ENCODE results near the gene OGFOD3. TPM values are rescaled to one million over a fixed set of nuclear protein-coding genes. Genes with fewer than 3 reads are reported as not detected.
A peak's percentile ranks its signal among the peaks of the same experiment; 100 is the strongest.
"Not testable (repeated sequence)": the region's sequence is repeated elsewhere in the genome, so short reads cannot be mapped to it uniquely, and the experiment has no call there.

OGFOD3 gene
- total and polyA plus RNA-seq, 5 experiments from 2014 or later, result 25.6 to 35.2 (median 32.4) TPM

GRCh38 chr17:82380860-82381702 is 37.3 kb downstream of the OGFOD3 start:
- H3K27ac Mint-ChIP-seq, result no peak overlapping the region
- H3K4me1 Mint-ChIP-seq, result peaks cover 0 to 6% (median 0%) of the 10 kb centered on the region in 4 donors
- no peak overlapping the region for H3K4me3 Mint-ChIP-seq
- POLR2A ChIA-PET, result no interaction called here
- ATAC-seq (no peak), DNase-seq (no peak)
- H3K27me3 Mint-ChIP-seq, result peaks cover 15 to 43% (median 22%) of the 10 kb centered on the region in 5 donors
- no peaks in the 10 kb centered on the region for H3K36me3 Mint-ChIP-seq
- H3K9me3 Mint-ChIP-seq, result no peaks in the 10 kb centered on the region

GRCh38 chr17:82378741-82379021 is 39.7 kb downstream of the OGFOD3 start:
- H3K36me3 Mint-ChIP-seq, result no peaks in the 10 kb centered on the region
- H3K27ac Mint-ChIP-seq, result peak overlapping the region in 1 of 10 donors; percentile 54
- ATAC-seq (no peak), DNase-seq (no peak)
- H3K4me1 Mint-ChIP-seq, result peaks cover 0 to 6% (median 0%) of the 10 kb centered on the region in 4 donors
- H3K4me3 Mint-ChIP-seq, result no peak overlapping the region
- H3K27me3 Mint-ChIP-seq, result peaks cover 15 to 53% (median 22%) of the 10 kb centered on the region in 5 donors
- H3K9me3 Mint-ChIP-seq, result no peaks in the 10 kb centered on the region
- POLR2A ChIA-PET, result interaction anchor here (0.6 kb wide), 1 partner anchor 234 kb away, joined by 3 read pairs; no protein-coding TSS in a partner anchor

- no peak for DNase-seq
- Mint-ChIP-seq H3K27ac (no peak overlapping the region), H3K27me3 (peaks cover 17 to 56% (median 26%) of the 10 kb centered on the region in 5 donors), H3K9me3 (no peaks in the 10 kb centered on the region), H3K4me1 (peaks cover 0 to 6% (median 2%) of the 10 kb centered on the region in 4 donors), H3K36me3 (no peaks in the 10 kb centered on the region), H3K4me3 (no peak overlapping the region)
- ATAC-seq, result no peak
- POLR2A ChIA-PET, result interaction anchor here (0.6 kb wide), 1 partner anchor 234 kb away, joined by 3 read pairs; no protein-coding TSS in a partner anchor
Measured at GRCh38 chr17:82377924-82378740, 40.3 kb downstream of the OGFOD3 start.

GRCh38 chr17:82377294-82377693 is 41.1 kb downstream of the OGFOD3 start:
- H3K27me3 Mint-ChIP-seq, result peaks cover 23 to 64% (median 32%) of the 10 kb centered on the region in 5 donors
- H3K9me3 Mint-ChIP-seq, H3K27ac Mint-ChIP-seq, H3K36me3 Mint-ChIP-seq, POLR2A ChIA-PET, DNase-seq, H3K4me3 Mint-ChIP-seq, ATAC-seq: not testable (repeated sequence)
- H3K4me1 Mint-ChIP-seq, result peaks cover 4 to 10% (median 7%) of the 10 kb centered on the region in 4 donors

- DNase-seq, result no peak
- peaks cover 0 to 2% (median 0%) of the 10 kb centered on the region in 3 donors for H3K36me3 Mint-ChIP-seq
- peaks cover 4 to 11% (median 7%) of the 10 kb centered on the region in 4 donors for H3K4me1 Mint-ChIP-seq
- peaks cover 21 to 60% (median 29%) of the 10 kb centered on the region in 5 donors for H3K27me3 Mint-ChIP-seq
- H3K4me3 Mint-ChIP-seq, result no peak overlapping the region
- POLR2A ChIA-PET, result no interaction called here
- no peaks in the 10 kb centered on the region for H3K9me3 Mint-ChIP-seq
- ATAC-seq, result no peak
- H3K27ac Mint-ChIP-seq, result no peak overlapping the region
Measured at GRCh38 chr17:82376042-82376730, 42.2 kb downstream of the OGFOD3 start.

- POLR2A ChIA-PET, result no interaction called here
- ATAC-seq, result no peak
Measured at GRCh38 chr17:82375359-82376041, 42.9 kb downstream of the OGFOD3 start.

GRCh38 chr17:82374626-82375331 is 43.6 kb downstream of the OGFOD3 start:
- H3K9me3 Mint-ChIP-seq, result no peaks in the 10 kb centered on the region
- peaks cover 14 to 60% (median 28%) of the 10 kb centered on the region in 5 donors for H3K27me3 Mint-ChIP-seq
- POLR2A ChIA-PET, result no interaction called here
- H3K4me3 Mint-ChIP-seq, result no peak overlapping the region
- peaks cover 3 to 20% (median 14%) of the 10 kb centered on the region in 4 donors for H3K4me1 Mint-ChIP-seq
- H3K27ac Mint-ChIP-seq, result no peak overlapping the region
- peaks cover 0 to 5% (median 0%) of the 10 kb centered on the region in 3 donors for H3K36me3 Mint-ChIP-seq
- DNase-seq, result no peak
- ATAC-seq, result no peak

More at GRCh38 chr17:82375359-82376041, 42.9 kb downstream of the OGFOD3 start:
- Mint-ChIP-seq H3K4me1 (peaks cover 7 to 18% (median 13%) of the 10 kb centered on the region in 4 donors), H3K4me3 (no peak overlapping the region), H3K36me3 (peaks cover 0 to 5% (median 0%) of the 10 kb centered on the region in 3 donors), H3K27me3 (peaks cover 20 to 62% (median 32%) of the 10 kb centered on the region in 5 donors), H3K9me3 (no peaks in the 10 kb centered on the region), H3K27ac (no peak overlapping the region)
- no peak for DNase-seq

- Mint-ChIP-seq H3K36me3 (peaks cover 0 to 5% (median 0%) of the 10 kb centered on the region in 3 donors), H3K4me3 (no peak overlapping the region), H3K27ac (no peak overlapping the region), H3K4me1 (peaks cover 3 to 20% (median 14%) of the 10 kb centered on the region in 4 donors), H3K9me3 (no peaks in the 10 kb centered on the region), H3K27me3 (peaks cover 14 to 62% (median 26%) of the 10 kb centered on the region in 5 donors)
- DNase-seq (no peak), ATAC-seq (no peak)
- POLR2A ChIA-PET, result no interaction called here
Measured at GRCh38 chr17:82373731-82374625, 44.4 kb downstream of the OGFOD3 start.

- peak in 1 of 10 donors; percentile 21 for DNase-seq
- ATAC-seq, H3K27ac Mint-ChIP-seq, H3K9me3 Mint-ChIP-seq, POLR2A ChIA-PET, H3K36me3 Mint-ChIP-seq: not testable (repeated sequence)
- Mint-ChIP-seq H3K4me3 (peak overlapping the region in 7 of 10 donors; percentile 23 to 80 (median 63)), H3K4me1 (peaks cover 3 to 20% (median 14%) of the 10 kb centered on the region in 4 donors), H3K27me3 (peaks cover 12 to 61% (median 26%) of the 10 kb centered on the region in 5 donors)
Measured at GRCh38 chr17:82373072-82373452, 45.3 kb downstream of the OGFOD3 start.

- POLR2A ChIA-PET, result no interaction called here
- no peak overlapping the region for H3K27ac Mint-ChIP-seq
- peaks cover 3 to 20% (median 14%) of the 10 kb centered on the region in 4 donors for H3K4me1 Mint-ChIP-seq
- peak in 1 of 10 donors; percentile 55 for DNase-seq
- H3K9me3 Mint-ChIP-seq, result no peaks in the 10 kb centered on the region
- peaks cover 0 to 5% (median 0%) of the 10 kb centered on the region in 3 donors for H3K36me3 Mint-ChIP-seq
- peak overlapping the region in 7 of 10 donors; percentile 12 to 80 (median 57) for H3K4me3 Mint-ChIP-seq
- peaks cover 12 to 56% (median 27%) of the 10 kb centered on the region in 5 donors for H3K27me3 Mint-ChIP-seq
- ATAC-seq, result no peak
Measured at GRCh38 chr17:82372249-82373071, 45.9 kb downstream of the OGFOD3 start.
